GM18511 (cell line): ENCODE data around the gene MME.

Experiments used
- ATAC-seq: cut with Tn5 transposase; IDR thresholded peaks from one replicate; pipeline ENCODE4 v1.9.1; 2021; ENCODE audit warnings: mild to moderate bottlenecking, moderate library complexity; ENCODE audit not compliant: unreplicated experiment

The MME gene

DNA sequence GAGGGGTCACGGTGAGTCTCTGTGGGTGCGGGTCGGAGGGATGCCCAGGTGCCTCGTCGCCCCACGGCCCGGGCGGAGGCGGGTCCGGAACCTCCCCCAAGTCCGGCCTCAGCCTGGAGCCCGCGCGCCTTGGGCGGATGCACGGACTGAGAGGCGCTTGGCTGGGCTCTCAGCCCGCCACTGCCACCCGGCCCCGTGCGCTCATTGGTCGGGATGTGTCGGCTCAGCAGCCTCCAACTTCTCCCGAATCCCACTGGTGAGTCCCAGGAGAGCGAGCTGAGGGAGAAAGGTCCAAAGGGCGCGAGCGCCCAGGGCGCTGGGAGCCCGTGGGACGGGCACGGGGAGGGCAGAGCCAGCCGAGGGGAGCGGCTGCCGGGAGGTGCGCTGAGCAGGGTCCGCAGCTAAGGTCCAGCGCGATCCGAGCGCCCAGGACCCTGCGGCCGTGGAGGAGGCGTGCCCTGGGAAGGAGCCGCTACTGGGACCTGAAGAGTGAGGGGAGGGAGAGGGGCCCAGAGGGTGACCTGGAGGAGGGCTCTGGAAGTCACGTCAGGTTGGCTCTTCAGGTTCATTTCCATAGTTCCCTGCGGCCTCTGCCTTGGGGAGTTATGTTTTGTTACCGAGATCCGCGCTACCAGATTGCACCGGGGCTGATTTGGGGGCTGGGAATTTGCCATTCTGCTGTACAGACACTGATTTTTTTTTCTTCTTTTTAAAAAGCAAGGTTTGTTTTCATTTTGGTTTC is at the start of gene MME:
MME (plus strand) TSS at position 574 of the 742 bp plus-strand sequence. CDS start 3,849 bp downstream, outside the sequence.
- no peak for ATAC-seq

DNA sequence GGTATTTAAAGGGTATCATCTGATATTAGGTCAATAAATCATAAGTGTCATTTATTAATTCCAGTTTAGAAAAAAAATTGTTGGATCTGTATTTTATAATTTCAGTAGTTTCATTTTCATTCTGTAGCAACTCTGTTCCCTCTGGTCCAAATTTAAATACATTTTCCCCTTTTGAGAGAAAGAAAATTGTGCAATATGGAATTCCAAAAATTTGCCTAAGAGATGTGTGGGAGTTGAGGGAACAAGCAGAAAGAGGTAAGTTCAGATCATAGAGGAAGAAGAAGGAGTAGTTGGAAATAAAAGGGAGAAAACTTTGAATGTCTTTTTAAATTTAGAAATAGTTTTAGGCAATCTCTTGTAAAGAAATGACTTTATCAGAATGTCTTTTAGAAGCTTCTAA is 48.9 kb upstream of the MME start:
- ATAC-seq: no peak

DNA sequence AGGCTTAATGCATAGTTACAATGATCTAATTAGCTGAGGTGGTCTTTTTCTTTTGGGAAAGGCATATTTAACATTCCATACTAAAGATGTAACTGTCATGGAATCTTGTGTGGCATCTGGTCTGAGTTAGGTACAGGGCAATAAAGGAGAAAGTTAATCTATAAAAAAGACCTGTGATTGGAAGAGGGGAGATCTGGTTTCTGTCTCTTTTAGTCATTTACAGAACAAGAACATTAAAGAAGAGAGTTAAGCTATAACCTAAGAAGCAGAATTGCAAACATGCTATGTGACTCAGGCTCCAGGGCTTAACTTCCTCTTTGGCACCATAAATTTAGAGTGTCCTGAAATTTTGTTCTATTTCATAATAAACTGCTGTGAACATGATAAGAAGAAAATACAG is 47.2 kb upstream of the MME start:
- no peak for ATAC-seq

DNA sequence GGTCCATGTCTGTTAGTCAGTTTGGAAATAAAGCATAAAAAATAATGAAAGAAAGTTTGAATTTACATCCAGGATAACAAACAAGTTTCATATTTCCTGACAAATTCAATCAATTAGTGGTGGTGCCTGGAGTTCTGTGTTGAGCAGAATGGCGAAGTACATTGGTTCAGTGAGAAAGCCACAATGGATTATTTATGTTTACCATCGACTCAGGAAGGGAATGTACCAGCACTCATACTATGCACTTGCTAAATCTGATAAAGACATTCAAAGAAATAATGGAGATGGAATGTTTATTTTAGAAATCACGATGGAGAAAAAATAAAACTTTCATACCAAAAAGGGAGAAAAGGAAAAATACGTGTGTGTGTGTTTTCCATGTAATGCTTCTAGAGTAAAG is 45.3 kb upstream of the MME start:
- ATAC-seq: no peak

DNA sequence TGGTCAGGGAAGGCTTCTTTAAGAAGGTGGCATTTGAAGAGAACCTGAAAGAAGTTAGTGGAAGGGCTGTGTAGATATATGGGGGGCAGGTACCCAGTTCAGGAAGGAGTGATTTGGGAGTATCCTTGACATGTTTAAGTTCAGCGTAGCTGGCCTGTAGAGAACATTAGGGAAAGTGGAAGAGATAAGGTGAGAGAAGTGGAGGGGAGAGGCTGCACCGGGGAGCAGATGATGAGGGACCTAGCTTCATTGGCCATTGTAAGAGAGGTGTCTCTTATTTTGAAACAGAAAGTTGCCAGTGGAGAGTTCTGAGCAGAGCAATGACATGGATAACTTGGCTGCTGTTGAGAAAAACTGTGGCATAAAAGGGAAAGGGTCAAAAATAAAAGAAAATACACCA is 44.6 kb upstream of the MME start:
- ATAC-seq: no peak

DNA sequence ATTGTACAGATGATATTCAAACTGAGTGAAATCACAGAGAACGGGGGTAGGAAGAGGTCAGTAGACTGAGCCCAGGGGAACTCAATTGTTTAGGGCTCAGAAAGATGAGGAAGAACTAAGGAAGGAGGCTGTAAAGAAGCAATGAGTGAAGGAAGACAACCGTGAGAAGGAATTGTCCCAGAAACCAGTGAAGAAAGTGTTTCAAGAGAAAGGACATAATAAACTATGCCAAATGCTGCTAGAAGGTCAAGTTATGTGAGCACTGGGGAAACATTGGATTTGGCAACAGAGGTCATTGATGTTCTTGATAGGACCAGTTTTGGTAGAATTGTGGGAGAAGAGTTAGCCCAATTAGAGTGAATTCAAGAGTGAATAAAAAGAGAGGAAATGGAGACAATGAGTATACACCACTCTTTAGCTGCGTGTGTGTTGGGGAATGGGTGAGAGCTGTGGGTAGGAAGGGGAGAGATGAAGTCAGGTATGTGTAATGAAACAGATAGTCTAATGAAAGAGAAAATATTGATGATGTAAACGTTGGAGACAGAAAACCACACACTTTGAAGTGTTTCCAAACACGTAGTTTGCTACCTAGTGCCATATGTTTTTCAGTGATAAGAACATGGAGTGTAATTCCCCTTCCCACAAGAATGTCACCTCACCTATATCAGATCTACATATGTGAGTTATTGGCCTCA is 42.5 kb upstream of the MME start:
- no peak for ATAC-seq

DNA sequence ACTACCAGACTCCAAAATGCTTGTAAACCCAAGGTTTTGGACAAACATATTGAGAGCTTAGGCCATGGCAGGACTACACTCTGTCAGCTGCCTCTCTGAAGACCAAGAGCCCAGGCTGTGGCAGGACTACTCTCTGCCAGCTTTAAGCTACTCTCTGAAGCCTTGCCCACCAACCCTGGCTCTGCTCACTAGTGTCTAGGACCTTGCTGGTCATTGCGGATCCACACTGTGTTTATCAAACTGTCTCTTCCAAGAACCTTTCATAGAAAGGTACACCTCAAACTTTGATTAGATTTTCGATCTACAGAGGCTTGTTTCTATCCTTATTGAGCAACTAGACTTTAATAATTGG is 41.9 kb upstream of the MME start:
- ATAC-seq: no peak

DNA sequence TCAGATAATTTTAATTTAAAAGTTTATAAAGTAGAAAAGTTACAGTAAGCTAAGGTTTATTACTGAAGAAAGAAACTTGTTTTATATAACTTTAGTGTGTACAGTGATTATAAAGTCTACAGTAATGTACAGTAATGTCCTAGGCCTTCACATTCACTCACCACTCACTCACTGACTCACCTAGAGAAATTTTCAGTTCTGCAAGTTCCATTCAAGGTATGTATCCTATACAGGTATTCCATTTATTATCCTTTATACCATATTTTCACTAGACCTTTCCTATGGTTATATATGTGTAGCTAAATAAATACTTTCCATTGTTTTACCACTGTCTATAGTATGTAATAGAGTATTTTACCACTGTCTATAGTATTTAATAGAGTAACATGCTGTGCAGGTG is 33.2 kb upstream of the MME start:
- no peak for ATAC-seq

DNA sequence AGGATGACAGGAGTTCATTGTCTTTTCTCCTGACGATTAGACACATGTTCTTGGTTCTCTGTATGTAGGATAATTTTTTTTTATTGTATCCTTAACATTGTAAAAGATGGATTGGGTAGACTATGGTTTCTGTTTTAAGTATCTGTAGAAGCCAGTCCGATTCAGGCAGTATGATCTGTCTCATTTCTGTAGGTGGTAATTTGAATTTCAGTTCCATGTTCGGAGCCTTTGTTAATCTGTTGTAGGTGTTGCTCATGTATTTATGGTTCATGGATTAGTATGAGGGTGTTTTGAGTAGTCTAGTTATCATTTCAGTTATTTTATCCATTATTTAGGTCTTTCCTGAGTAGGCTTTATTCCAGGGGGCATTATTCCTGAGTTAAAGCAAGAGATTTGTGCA is 32.4 kb upstream of the MME start:
- no peak for ATAC-seq

DNA sequence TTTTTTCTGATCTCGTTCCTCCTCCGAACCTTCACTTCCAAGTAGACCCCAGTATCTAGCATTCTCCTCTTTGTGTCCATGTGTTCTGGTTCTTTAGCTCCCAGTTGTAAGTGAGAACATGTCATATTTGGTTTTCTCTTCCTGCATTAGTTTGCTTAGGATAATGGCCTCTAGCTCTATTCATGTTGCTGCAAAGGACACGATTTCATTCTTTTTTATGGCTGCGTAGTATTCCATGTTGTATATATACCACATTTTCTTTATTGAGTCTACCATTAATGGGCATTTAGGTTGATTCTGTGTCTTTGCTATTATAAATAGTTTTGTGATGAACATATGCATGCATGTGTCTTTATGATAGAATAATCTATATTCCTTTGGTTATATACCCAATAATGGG is 30.2 kb upstream of the MME start:
- ATAC-seq: no peak

DNA sequence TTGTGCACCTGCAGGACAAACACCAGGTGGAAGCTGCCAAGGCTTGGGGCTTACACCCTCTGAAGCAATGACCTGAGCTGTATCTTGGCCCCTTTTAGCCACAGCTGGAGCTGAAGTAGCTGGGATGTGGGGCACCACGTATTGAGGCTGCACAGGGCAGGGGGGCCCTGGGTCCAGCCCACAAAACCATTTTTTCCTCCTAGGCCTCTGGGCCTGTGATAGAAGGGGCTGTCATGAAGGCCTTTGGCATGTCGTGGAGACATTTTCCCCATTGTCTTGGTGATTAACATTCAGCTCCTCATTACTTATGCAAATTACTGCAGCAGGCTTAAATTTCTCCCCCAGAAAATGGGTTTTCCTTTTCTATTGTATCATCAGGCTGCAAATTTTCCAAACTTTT is 27.6 kb upstream of the MME start:
- no peak for ATAC-seq

DNA sequence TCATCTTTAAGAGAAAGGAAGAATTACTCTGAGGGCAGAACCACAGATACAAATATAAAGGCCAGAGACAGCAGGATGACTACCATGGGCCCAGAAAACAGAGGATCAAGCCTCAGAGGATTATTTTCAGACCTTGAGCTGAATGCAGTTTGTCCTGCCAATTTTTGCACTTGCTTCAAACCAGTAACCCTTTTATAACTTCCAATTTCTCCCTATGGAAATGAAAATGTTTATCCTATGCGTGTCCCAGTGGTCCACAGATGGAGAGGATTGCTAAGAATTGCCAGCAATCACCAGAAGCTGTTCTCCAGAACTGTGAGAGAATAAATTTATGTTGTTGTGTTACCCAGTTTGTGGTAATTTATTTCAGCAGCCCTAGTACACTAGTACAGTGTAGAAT is 26.4 kb upstream of the MME start:
- ATAC-seq: no peak

DNA sequence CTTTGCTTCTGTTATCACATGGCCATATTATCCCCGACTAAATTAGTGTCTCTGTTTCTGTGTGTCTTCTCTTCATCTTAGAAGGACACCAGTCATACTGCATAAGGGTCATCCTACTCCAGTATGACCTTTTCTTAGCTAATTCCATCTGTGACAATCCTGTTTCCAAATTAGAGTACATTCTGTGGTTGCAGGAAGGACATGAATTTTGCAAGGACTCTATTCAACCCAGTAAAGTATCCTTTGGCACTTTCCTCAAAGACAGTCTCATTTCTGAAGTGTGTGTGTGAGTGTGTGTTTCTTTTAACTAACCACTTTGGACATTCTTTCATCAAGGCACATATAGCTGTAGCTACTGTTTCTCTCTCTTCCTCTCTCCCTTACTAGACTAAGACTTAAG is 15.2 kb upstream of the MME start:
- ATAC-seq: no peak

DNA sequence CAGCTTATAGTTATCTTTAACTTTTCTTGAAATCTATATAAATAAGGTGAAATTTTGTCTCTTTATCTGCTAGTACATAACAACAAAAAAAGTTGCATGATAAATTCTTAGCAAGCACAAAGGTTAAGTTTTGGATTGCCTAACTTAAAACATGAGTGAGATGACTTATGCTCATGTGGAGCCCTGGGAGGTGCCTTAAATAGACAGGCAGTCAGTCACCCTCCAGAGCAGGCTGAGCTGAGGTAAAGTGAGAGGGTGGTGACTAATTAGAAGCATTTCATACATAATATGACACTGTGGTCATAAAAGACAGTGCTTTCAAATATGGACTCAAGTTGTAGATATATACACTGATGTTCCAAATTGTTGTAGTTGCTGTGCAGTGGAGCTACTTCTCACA is 14.6 kb upstream of the MME start:
- ATAC-seq: no peak

DNA sequence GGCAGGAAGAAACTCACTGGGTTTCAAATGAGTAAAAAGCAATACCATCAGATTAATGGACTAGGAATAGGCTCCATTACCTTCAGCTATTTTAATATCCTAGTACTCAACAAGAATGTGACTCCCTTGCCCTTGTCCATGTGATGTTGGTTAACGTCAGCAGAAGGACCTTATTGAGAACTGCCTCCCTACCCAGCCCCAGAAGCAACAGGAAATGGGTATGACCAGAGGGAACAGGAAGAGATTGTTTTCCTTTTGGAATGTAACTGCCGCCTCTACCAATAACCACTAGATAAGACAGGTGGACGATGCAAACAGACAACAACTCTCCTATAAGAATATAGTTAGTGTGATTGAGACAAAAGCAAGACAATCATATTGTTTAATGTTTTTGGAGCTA is 10.4 kb upstream of the MME start:
- no peak for ATAC-seq

DNA sequence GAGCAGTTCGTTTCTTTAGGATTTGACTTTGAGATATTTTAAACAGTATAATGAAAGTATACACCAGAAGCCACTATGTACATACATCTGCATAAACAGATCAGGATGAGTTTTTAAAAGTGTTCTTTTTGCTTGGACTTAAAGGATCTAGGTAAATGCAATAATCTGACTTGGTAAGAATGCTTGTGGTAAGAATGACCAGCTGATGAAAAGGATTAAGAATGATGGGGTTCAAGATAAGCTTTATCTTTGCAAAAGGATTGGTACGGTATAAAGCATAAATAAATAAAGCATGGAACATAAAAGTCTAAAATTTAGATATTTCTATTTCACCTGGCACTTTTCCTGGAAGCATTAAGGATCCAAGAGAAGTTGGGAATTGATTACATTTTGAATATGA is 9.8 kb upstream of the MME start:
- no peak for ATAC-seq

DNA sequence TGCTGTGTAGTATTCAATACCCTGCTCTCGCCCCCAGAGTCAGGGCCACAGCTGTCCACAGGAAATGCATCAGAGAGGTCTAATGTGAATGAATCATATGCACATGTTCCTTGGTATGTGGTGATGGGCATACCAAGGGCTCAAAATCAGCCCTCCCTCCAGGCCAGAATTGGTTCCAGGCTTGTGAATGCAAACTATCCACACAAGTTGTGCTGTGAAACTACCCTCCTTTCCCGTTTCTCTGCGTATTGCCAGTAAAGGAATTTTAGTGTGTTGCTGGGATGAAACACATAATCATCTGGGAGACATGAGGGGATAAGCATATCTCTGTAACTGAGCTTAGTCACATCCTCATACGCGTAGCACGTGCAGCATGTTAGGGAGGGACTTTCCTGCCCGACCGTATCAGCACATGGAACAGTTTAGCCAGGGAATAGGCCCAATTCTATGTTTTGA is 9.2 kb upstream of the MME start:
- no peak for ATAC-seq

DNA sequence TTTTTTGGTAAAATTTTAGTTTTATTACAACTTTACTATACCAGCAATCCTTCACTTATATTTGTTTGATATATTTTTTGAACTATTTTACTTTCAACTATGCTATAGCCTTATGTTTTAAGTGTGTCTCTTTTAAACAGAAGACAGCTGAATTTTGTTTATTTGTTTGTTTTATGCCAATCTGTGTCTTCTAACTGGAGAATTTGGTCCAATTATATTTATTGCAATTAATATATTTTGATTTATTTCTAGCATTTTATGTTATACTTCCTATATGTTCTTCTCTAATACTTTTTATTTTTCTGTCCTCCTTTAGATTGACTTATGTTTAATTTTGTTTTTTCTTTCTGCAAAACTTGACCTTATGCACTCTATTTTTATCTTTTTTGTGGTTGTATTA is 4.9 kb upstream of the MME start:
- ATAC-seq: no peak

DNA sequence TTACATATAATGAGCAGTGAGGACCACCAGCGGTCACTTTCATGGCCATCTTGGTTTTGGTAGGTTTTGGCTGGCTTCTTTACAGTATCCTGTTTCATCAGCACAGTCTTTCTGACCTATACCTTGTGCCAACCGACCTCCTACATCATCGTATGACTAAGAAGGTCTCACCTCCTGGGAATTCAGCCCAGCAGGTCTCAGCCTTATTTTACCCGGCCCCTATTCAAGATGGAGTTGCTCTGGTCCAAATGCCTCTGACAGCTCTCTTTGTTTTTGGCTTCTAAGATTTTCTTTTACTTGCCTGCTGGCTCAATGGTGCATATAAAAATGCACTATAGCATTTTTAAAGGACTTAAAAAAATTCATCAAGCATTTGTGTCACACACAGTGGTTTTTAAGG is 3.2 kb upstream of the MME start:
- no peak for ATAC-seq

DNA sequence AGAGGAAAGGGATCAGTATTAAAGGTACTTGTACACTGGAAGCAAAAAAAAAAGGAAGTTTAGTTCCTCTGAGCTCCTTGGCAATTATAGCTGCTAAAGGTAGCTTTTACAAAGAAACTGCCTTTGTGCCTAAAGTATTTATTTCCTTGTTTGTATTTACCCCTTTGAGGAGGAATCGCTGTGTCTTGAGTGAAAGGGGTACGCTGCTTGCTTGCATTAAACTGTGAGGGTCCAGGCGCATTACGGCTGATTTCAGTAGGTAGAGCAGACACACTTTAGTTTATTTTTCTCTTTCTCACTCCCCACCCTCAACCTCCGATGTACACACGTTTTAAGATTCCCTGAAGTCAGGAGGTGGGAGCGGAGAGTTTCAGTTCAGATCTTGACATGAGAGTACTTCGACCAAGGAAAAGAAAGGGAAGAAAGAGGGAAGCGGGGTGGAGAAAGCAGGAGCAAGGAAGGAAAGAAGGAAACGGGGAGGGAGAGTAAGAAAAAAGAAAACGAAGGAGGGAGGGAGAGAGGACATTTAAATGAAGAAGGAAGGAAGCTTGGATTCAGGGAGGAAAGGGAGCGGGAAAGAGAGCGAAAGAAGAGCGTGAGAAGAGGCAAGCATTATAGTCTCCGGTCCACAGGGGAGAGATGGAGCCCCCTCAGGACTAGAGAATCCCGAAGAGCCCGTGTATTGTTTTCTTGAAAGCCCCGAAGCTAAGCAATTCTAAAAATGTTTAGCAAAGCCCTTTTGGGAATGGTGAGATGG is 1.2 kb upstream of the MME start:
- no peak for ATAC-seq

DNA sequence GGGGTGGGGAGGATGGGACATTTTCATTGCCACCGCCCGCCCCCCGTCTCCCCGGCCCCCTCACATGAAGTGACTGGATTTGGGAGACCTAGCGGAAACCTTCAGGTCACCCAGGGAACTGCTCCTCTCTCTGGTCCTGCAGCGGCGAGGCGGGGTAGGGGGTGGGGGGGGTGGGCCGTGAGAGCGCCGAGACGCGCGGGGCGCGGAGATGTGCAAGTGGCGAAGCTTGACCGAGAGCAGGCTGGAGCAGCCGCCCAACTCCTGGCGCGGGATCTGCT is 712 bp upstream of the MME start:
- no peak for ATAC-seq

DNA sequence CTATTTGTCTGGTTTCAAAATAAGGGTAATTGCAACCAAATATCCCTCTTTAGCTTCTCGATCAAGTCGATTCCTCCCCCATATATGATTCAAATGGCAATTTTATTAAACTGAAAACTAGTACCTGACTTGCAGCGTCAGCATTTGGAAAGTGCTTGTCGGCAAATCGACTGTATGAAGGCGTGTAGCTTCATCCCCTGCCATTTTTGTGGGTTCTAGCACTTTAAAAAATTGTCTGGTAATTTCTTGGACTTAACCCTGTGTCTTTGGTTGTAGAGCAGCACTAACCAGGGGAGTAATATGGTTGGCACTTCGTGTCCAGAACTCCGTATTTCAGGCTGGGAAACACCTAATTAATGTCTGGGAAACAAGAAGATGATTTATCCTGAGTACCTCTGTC is 573 bp downstream of the MME start:
- ATAC-seq: no peak
